Esophagus muscularis mucosa (tissue), 4 donors: ENCODE measurements around the gene HOXC10.

Source experiments
- CTCF ChIP-seq, 3 experiments: fragments of 200-600 bp in 2 of 3; fragments of 450-650 bp in 1 of 3; sonication (generic) in 2 of 3; IDR thresholded peaks; one replicate each; pipeline ENCODE4 v1.5.1; 2017 to 2019; ENCODE audit warnings: antibody characterized with exemption in 3 of 3, mild to moderate bottlenecking in 2 of 3, moderate library complexity in 1 of 3
- EP300 ChIP-seq: sonication (generic); formaldehyde crosslinking; IDR thresholded peaks from one replicate; pipeline ENCODE4 v1.6.1; 2017; ENCODE audit warnings: antibody characterized with exemption
- POLR2A ChIP-seq: fragments of 450-650 bp; IDR thresholded peaks from one replicate; pipeline ENCODE4 v1.6.1; 2017; ENCODE audit warnings: antibody characterized with exemption, moderate library complexity, mild to moderate bottlenecking, low read depth
- POLR2AphosphoS5 ChIP-seq, 2 donors: sonication (generic); formaldehyde crosslinking; IDR thresholded peaks; one replicate each; pipeline ENCODE4 v1.6.1; 2017; ENCODE audit warnings: antibody characterized with exemption in 2 of 2

GRCh38 chr12:54016051-54016450 is 31.1 kb downstream of the HOXC10 start:
- TF ChIP-seq CTCF (IDR thresholded peaks at IDR 0.05) = no peak
- no peak for TF ChIP-seq POLR2A
- no peak for TF ChIP-seq EP300
- TF ChIP-seq POLR2AphosphoS5 (IDR thresholded peaks at IDR 0.05) = no peak
